ENCODE results near the gene CAPZB. TPM values are rescaled to one million over a fixed set of nuclear protein-coding genes. Genes with fewer than 3 reads are reported as not detected.

CAPZB gene
- total RNA-seq, 3 donors from 2014 or later (not counting 1 experiment from before 2014, with no cell fraction given) = 369 to 393 (median 375) TPM

DNA sequence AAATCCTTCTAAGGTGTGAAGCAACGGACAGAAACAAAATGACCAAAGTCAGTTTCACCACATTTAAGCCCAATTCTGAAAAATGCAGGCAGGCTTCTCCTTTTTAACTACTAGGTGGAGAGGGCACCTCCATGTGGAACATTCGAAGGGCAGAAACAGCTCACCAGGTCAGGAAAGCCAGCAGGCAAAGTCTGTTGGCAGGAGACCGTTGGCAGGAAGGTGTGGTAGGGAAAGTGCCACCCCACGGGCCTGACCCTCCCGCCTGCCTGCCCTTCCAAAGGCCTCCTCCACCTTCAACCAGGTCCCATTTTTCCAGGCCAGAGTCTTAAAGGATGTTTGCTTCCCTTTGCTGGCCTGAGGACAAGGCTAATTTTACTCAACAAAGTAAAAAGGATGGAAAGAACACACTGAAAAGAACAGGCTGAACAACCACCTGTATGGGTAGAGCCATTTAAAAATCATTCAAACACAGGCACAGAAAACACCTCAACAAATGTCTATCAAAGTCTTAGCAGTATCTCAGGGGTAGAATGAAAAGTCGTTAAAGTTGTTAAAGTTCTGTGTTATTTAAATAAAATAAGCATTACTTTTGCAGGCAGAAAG is 26.4 kb downstream of the CAPZB start:
- Histone ChIP-seq H3K27ac (ENCODE audit: low read length) (peak overlapping the region; percentile 42), H3K9me3 (ENCODE audit: control insufficient read depth, insufficient read depth, low read length) (no peaks in the 10 kb centered on the region), H3K4me3 (ENCODE audit: low read length) (no peak overlapping the region), H3K27me3 (ENCODE audit: control insufficient read depth, insufficient read depth, low read length) (no peaks in the 10 kb centered on the region), H3K36me3 (ENCODE audit: control insufficient read depth, insufficient read depth, low read length) (no peaks in the 10 kb centered on the region), H3K4me1 (ENCODE audit: control insufficient read depth, insufficient read depth, low read length) (peaks cover 74% of the 10 kb centered on the region)
- WGBS (ENCODE audit: insufficient coverage) = 19% methylated on average over 4 of the region's 6 CpGs
- TF ChIP-seq, protein P1, sequence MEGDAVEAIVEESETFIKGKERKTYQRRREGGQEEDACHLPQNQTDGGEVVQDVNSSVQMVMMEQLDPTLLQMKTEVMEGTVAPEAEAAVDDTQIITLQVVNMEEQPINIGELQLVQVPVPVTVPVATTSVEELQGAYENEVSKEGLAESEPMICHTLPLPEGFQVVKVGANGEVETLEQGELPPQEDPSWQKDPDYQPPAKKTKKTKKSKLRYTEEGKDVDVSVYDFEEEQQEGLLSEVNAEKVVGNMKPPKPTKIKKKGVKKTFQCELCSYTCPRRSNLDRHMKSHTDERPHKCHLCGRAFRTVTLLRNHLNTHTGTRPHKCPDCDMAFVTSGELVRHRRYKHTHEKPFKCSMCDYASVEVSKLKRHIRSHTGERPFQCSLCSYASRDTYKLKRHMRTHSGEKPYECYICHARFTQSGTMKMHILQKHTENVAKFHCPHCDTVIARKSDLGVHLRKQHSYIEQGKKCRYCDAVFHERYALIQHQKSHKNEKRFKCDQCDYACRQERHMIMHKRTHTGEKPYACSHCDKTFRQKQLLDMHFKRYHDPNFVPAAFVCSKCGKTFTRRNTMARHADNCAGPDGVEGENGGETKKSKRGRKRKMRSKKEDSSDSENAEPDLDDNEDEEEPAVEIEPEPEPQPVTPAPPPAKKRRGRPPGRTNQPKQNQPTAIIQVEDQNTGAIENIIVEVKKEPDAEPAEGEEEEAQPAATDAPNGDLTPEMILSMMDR (IDR thresholded peaks at IDR 0.05) = no peak
- H3K9me3 Mint-ChIP-seq = no peaks in the 10 kb centered on the region
- ATAC-seq (no peak), DNase-seq (no peak)
- peaks cover 73 to 81% of the 10 kb centered on the region in 2 donors for H3K4me1 Mint-ChIP-seq
- peak overlapping the region; percentile 65 for H3K4me3 Mint-ChIP-seq
- H3K27ac Mint-ChIP-seq = peak overlapping the region; percentile 83 to 87
- no peaks in the 10 kb centered on the region for H3K36me3 Mint-ChIP-seq
- H3K27me3 Mint-ChIP-seq (ENCODE audit: low read depth in 2 of 2) = no peaks in the 10 kb centered on the region
- intact Hi-C loops (cut with micrococcal nuclease) = no loop called here

DNA sequence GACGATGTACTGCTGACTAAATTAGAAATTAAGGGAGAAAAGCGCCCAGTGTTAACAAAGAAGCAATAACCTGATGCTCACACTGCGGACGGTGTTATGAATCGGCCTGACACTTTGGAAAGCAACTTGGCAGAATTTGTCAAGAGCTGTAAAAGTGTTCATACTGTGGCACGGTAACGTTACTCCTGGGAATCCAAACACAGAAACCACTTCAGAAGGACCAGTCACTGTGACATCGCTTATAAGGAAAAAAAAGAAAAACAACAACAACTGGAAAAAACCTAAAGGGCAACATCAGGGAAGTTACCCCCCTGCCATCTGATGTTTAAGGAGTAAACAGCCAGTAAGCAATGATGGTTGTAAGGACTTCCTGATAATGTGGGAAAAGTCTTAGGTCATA is 27.7 kb downstream of the CAPZB start:
- DNase-seq = no peak
- Mint-ChIP-seq H3K9me3 (no peaks in the 10 kb centered on the region), H3K4me3 (no peak overlapping the region), H3K36me3 (no peaks in the 10 kb centered on the region), H3K27me3 (ENCODE audit: low read depth in 2 of 2) (no peaks in the 10 kb centered on the region), H3K4me1 (peaks cover 66 to 76% of the 10 kb centered on the region in 2 donors), H3K27ac (peak overlapping the region; percentile 87 to 88)
- H3K27me3 ChIP-seq (ENCODE audit: control insufficient read depth, insufficient read depth, low read length) = no peaks in the 10 kb centered on the region
- H3K36me3 ChIP-seq (ENCODE audit: control insufficient read depth, insufficient read depth, low read length) = no peaks in the 10 kb centered on the region
- H3K4me1 ChIP-seq (ENCODE audit: control insufficient read depth, insufficient read depth, low read length) = peaks cover 74% of the 10 kb centered on the region
- no peak overlapping the region for H3K27ac ChIP-seq (ENCODE audit: low read length)
- H3K9me3 ChIP-seq (ENCODE audit: control insufficient read depth, insufficient read depth, low read length) = no peaks in the 10 kb centered on the region
- H3K4me3 ChIP-seq (ENCODE audit: low read length) = no peak overlapping the region
- 95% methylated on average over 7 of the region's 8 CpGs for WGBS (ENCODE audit: insufficient coverage)
- no peak for ATAC-seq
- TF ChIP-seq, protein P1 (IDR thresholded peaks at IDR 0.05) = no peak
- intact Hi-C loops (cut with micrococcal nuclease) = no loop called here

- no peak overlapping the region for H3K4me3 ChIP-seq (ENCODE audit: low read length)
- Mint-ChIP-seq H3K4me1 (peaks cover 70 to 81% of the 10 kb centered on the region in 2 donors), H3K27me3 (ENCODE audit: low read depth in 2 of 2) (no peaks in the 10 kb centered on the region), H3K27ac (peak overlapping the region; percentile 87 to 88), H3K9me3 (no peaks in the 10 kb centered on the region), H3K36me3 (no peaks in the 10 kb centered on the region), H3K4me3 (peak overlapping the region; percentile 13)
- TF ChIP-seq, protein P1 (IDR thresholded peaks at IDR 0.05) = no peak
- WGBS (ENCODE audit: insufficient coverage) = 97% methylated on average over 9 of the region's 9 CpGs
- H3K27me3 ChIP-seq (ENCODE audit: control insufficient read depth, insufficient read depth, low read length) = no peaks in the 10 kb centered on the region
- intact Hi-C loops (cut with micrococcal nuclease) = no loop called here
- no peak for ATAC-seq
- H3K27ac ChIP-seq (ENCODE audit: low read length) = no peak overlapping the region
- H3K9me3 ChIP-seq (ENCODE audit: control insufficient read depth, insufficient read depth, low read length) = no peaks in the 10 kb centered on the region
- no peak for DNase-seq
- H3K4me1 ChIP-seq (ENCODE audit: control insufficient read depth, insufficient read depth, low read length) = peaks cover 74% of the 10 kb centered on the region
- no peaks in the 10 kb centered on the region for H3K36me3 ChIP-seq (ENCODE audit: control insufficient read depth, insufficient read depth, low read length)
These were observed 28.3 kb downstream of the CAPZB start for GRCh38 chr1:19456968-19457441.

DNA sequence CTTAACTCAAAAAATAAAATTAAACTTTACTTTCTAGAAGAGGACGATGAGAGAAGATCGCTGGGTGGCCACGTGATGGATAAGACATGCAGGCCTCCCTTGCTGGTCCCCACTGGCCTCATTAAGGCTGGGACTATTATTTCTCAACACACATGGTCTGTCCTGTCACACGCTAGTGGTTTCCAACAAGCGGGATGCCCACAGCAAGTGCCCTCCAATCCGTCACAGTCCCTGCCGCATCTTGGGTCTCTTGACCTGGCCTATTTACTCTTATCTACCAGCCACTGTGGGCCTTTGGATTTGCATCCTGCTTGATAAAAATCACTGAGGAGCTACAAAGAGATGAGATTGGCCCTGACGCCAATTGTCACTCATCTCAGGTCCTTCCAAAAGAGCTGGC is 30.0 kb downstream of the CAPZB start:
- Histone ChIP-seq H3K9me3 (ENCODE audit: control insufficient read depth, insufficient read depth, low read length) (no peaks in the 10 kb centered on the region), H3K27ac (ENCODE audit: low read length) (no peak overlapping the region), H3K36me3 (ENCODE audit: control insufficient read depth, insufficient read depth, low read length) (no peaks in the 10 kb centered on the region), H3K27me3 (ENCODE audit: control insufficient read depth, insufficient read depth, low read length) (no peaks in the 10 kb centered on the region), H3K4me1 (ENCODE audit: control insufficient read depth, insufficient read depth, low read length) (peaks cover 67% of the 10 kb centered on the region), H3K4me3 (ENCODE audit: low read length) (no peak overlapping the region)
- TF ChIP-seq, protein P1 (IDR thresholded peaks at IDR 0.05) = no peak
- ATAC-seq = no peak
- 93% methylated on average over 8 of the region's 8 CpGs for WGBS (ENCODE audit: insufficient coverage)
- peaks cover 84 to 89% of the 10 kb centered on the region in 2 donors for H3K4me1 Mint-ChIP-seq
- DNase-seq = no peak
- H3K9me3 Mint-ChIP-seq = no peaks in the 10 kb centered on the region
- H3K27ac Mint-ChIP-seq = peak overlapping the region; percentile 87 to 88
- intact Hi-C loops (cut with micrococcal nuclease) = no loop called here
- no peaks in the 10 kb centered on the region for H3K27me3 Mint-ChIP-seq (ENCODE audit: low read depth in 2 of 2)
- peak overlapping the region; percentile 56 for H3K4me3 Mint-ChIP-seq
- no peaks in the 10 kb centered on the region for H3K36me3 Mint-ChIP-seq
